Esophagus squamous epithelium (tissue), 5 donors: Measurements from ENCODE around the gene ASCC2. TPM values are rescaled to one million over a fixed set of nuclear protein-coding genes. Genes with fewer than 3 reads are reported as not detected.

ENCODE experiments used
- DNase-seq: peaks from one replicate; lab custom pipeline; 2025; lab: John Stamatoyannopoulos, UW
- H3K27ac ChIP-seq, 4 donors: fragments of 200-600 bp; sonication (generic); one replicate each; pipeline ENCODE4 v1.5.1; 2016 to 2019; ENCODE audit warnings: mild to moderate bottlenecking in 1 of 4
- H3K27me3 ChIP-seq, 4 donors: fragments of 200-600 bp; sonication (generic); 1 replicate in 3 of 4; 2 replicates in 1 of 4; pipeline versions ENCODE4 v1.5.1 to v1.6.0; 2017 to 2021; ENCODE audit warnings: antibody characterized with exemption in 1 of 4
- H3K36me3 ChIP-seq, 3 donors: fragments of 200-600 bp; sonication (generic); one replicate each; pipeline ENCODE4 v1.5.1; 2016 to 2019
- H3K4me1 ChIP-seq, 3 donors: fragments of 200-600 bp; sonication (generic); one replicate each; pipeline ENCODE4 v1.5.1; 2017 to 2019
- H3K4me3 ChIP-seq, 4 donors: fragments of 200-600 bp; sonication (generic); 1 replicate in 3 of 4; 2 replicates in 1 of 4; pipeline ENCODE4 v1.5.1; 2016 to 2019; ENCODE audit warnings: mild to moderate bottlenecking in 2 of 4, moderate library complexity in 1 of 4
- H3K9me3 ChIP-seq, 3 donors: fragments of 200-600 bp; sonication (generic); one replicate each; pipeline ENCODE4 v1.5.1; 2016 to 2019
- POLR2A ChIP-seq, 4 donors: fragments of 450-650 bp; IDR thresholded peaks; one replicate each; pipeline ENCODE4 v1.6.1; 2017; ENCODE audit warnings: antibody characterized with exemption in 4 of 4, mild to moderate bottlenecking in 4 of 4, moderate library complexity in 3 of 4
- WGBS, 2 donors: methylation state at CpG; one replicate each; pipeline ENCODE4 v1.1.5; 2018; 5-methylcytosine and 5-hydroxymethylcytosine counted together
- intact Hi-C: fragments of 100-400 bp; cut with DNase I; formaldehyde crosslinking; loops from one replicate; pipeline ENCODE4 v1.15.0; 2022
- total RNA-seq, 4 donors: library from RNA; depleted of rRNA; stranded (reverse); fragments of >200 nt; gene quantifications; one replicate each; pipeline ENCODE4 v1.1.0, GENCODE V29; 2016
- TF ChIP-seq, protein P1 (sequence below), 6 experiments: fragments of 450-650 bp in 4 of 6; fragments of 200-600 bp in 2 of 6; sonication (generic) in 2 of 6; IDR thresholded peaks; one replicate each; pipeline ENCODE4 v1.5.1; 2016 to 2019; ENCODE audit warnings: antibody characterized with exemption in 6 of 6, mild to moderate bottlenecking in 4 of 6, moderate library complexity in 4 of 6
- donor health status: DM: yes; HTN: yes; CAD: no.

ASCC2 gene
- total RNA-seq, 4 donors from 2014 or later, result 47.5 to 99.7 (median 57.8) TPM

DNA sequence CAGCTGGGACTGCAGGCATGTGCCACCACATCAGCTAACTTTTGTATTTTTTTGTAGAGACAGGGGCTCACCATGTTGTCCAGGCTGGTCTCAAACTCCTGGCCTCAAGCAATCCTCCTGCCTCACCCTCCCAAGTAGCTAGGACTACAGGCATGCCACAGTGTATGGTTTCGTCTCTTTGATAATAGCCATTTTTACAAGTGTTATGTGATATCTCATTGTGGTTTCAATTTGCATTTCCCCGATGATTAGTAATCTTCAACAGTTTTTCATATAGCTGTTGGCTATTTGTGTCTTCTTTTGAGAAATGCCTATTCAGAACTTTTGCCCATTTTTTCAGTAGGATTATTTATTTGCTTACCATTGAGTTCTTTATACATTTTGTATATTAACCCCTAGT, 35.9 kb upstream of the ASCC2 start:
- Histone ChIP-seq H3K27ac (no peak overlapping the region), H3K4me1 (peaks cover 0 to 9% (median 0%) of the 10 kb centered on the region in 3 donors), H3K27me3 (no peaks in the 10 kb centered on the region), H3K4me3 (no peak overlapping the region), H3K9me3 (no peaks in the 10 kb centered on the region), H3K36me3 (no peaks in the 10 kb centered on the region)
- 43 to 56% methylated on average over 2 of the region's 2 CpGs for WGBS, 2 donors
- TF ChIP-seq, protein P1, sequence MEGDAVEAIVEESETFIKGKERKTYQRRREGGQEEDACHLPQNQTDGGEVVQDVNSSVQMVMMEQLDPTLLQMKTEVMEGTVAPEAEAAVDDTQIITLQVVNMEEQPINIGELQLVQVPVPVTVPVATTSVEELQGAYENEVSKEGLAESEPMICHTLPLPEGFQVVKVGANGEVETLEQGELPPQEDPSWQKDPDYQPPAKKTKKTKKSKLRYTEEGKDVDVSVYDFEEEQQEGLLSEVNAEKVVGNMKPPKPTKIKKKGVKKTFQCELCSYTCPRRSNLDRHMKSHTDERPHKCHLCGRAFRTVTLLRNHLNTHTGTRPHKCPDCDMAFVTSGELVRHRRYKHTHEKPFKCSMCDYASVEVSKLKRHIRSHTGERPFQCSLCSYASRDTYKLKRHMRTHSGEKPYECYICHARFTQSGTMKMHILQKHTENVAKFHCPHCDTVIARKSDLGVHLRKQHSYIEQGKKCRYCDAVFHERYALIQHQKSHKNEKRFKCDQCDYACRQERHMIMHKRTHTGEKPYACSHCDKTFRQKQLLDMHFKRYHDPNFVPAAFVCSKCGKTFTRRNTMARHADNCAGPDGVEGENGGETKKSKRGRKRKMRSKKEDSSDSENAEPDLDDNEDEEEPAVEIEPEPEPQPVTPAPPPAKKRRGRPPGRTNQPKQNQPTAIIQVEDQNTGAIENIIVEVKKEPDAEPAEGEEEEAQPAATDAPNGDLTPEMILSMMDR (IDR thresholded peaks at IDR 0.05), result no peak
- TF ChIP-seq POLR2A (IDR thresholded peaks at IDR 0.05), result no peak
- intact Hi-C loops, result no loop called here
- DNase-seq, result no peak

DNA sequence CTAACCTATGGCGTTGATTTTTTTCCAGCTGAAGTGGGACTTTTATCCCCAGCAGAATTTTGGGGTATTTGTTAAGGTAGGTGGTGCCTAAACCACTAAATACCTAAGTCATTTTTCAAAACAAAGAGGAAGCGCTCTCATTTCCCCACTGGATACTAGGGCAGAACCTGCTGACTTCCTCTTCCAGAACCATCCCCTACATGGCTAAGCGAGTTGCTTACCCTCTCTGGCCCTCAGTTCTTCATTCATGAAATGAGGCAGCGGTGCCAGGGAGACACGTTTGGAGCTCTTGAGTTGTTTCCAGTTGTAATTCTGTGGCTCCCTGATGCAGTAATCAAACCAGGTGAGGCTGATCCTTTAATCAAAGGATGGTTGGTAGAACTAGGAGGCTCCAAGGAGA, 34.9 kb upstream of the ASCC2 start:
- DNase-seq, result no peak
- intact Hi-C loops, result no loop called here
- Histone ChIP-seq H3K27me3 (no peaks in the 10 kb centered on the region), H3K36me3 (no peaks in the 10 kb centered on the region), H3K27ac (no peak overlapping the region), H3K4me1 (peaks cover 0 to 9% (median 0%) of the 10 kb centered on the region in 3 donors), H3K4me3 (no peak overlapping the region), H3K9me3 (no peaks in the 10 kb centered on the region)
- WGBS, 2 donors, result 62 to 70% methylated on average over 5 of the region's 5 CpGs
- TF ChIP-seq, protein P1 (IDR thresholded peaks at IDR 0.05), result no peak
- no peak for TF ChIP-seq POLR2A (IDR thresholded peaks at IDR 0.05)

DNA sequence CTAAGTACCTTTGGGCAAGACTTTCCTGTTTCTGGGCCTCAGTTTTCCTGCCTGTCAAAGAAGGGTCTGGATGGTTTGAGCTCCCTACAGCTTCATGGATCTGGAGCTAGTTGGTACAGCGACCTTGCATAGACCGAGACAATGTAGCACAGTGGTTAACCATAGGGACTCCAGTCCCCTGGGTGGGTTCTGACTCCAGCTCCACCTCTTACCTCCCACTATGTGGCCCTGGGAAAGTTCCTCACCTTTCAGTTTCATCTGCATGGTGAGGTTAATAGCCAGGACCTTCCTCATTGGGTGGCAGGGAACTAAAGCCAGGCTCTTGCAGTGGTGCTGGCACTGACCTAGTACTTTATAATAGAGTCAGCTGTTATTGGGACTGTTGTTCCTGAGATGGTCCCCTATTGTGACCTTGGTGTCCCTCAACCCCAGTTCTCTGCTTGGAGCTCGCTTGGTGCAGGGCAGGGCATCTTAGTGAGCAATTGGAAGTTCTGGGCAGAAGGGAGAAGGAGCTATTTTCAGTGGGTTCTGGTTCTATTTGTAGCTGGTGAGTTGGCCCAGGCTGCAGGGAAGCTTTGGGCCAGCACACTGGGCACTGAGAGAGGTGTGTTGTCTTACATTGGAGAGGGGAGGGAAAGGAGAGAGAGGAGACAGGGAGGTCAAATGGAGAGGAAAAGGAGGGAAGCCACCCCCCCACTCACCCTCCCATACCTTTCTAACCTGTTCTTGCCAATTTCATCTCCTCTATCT, 34.2 kb upstream of the ASCC2 start:
- intact Hi-C loops, result no loop called here
- WGBS, 2 donors, result 100% methylated on average over 2 of the region's 3 CpGs

DNA sequence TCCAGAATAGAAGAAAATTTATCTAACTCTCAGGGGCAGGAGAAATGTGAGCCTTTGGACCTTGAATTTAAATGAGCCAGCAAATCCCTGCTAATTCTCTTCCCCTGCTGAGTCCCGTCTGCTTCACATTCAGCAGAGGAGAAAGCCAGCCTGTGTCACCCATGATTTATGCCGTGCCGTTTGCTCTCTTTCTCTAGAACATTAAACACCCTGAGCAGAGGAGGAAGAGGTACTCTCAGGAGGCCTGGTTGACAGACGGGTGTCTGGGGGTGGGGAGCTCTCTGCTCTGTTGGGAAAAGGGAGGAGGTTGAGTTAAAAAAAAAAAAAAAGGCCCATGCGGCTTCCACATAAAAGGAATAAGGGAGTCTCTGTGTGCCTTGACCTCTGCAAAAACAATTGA, 33.6 kb upstream of the ASCC2 start:
- H3K9me3 ChIP-seq, result no peaks in the 10 kb centered on the region
- no peak overlapping the region for H3K4me3 ChIP-seq
- H3K27me3 ChIP-seq, result no peaks in the 10 kb centered on the region
- no peak overlapping the region for H3K27ac ChIP-seq
- no peak for DNase-seq
- no peak for TF ChIP-seq POLR2A (IDR thresholded peaks at IDR 0.05)
- TF ChIP-seq, protein P1 (IDR thresholded peaks at IDR 0.05), result no peak
- 52 to 58% methylated on average over 5 of the region's 5 CpGs for WGBS, 2 donors
- intact Hi-C loops, result no loop called here
- no peaks in the 10 kb centered on the region for H3K36me3 ChIP-seq
- H3K4me1 ChIP-seq, result peaks cover 0 to 9% (median 0%) of the 10 kb centered on the region in 3 donors

More for the DNA sequence above, 34.2 kb upstream of the ASCC2 start:
- no peak for TF ChIP-seq POLR2A (IDR thresholded peaks at IDR 0.05)
- TF ChIP-seq, protein P1 (IDR thresholded peaks at IDR 0.05), result no peak
- H3K4me1 ChIP-seq, result peaks cover 0 to 9% (median 0%) of the 10 kb centered on the region in 3 donors
- no peaks in the 10 kb centered on the region for H3K27me3 ChIP-seq
- DNase-seq, result no peak
- no peaks in the 10 kb centered on the region for H3K9me3 ChIP-seq
- H3K27ac ChIP-seq, result no peak overlapping the region
- no peak overlapping the region for H3K4me3 ChIP-seq
- H3K36me3 ChIP-seq, result no peaks in the 10 kb centered on the region

DNA sequence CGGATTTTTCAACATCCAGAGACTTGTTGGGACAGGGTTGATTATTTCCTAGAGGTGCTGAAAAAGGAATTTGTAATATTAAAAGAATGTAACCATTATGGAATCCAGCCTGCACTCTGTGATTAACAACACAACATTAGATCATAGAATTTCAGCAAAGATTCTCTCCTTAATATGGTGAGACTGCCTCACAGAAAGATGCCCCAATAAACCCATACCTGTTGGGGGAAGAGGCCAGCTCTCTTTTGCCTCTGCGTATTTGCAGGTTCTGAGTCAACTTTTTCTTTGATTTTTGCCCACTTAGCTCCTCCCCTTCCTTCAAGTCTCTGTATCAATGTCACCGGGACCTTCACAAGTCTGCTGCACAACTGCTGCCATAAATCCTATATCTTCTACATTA, 32.5 kb upstream of the ASCC2 start:
- H3K4me3 ChIP-seq, result no peak overlapping the region
- TF ChIP-seq, protein P1 (IDR thresholded peaks at IDR 0.05), result no peak
- TF ChIP-seq POLR2A (IDR thresholded peaks at IDR 0.05), result no peak
- no peak for DNase-seq

More for the DNA sequence above, 32.5 kb upstream of the ASCC2 start:
- peaks cover 0 to 9% (median 0%) of the 10 kb centered on the region in 3 donors for H3K4me1 ChIP-seq
- H3K27ac ChIP-seq, result no peak overlapping the region
- H3K27me3 ChIP-seq, result no peaks in the 10 kb centered on the region
- WGBS, 2 donors, result 33 to 64% methylated on average over 2 to 3 of the region's 3 CpGs
- intact Hi-C loops, result no loop called here
- H3K36me3 ChIP-seq, result no peaks in the 10 kb centered on the region
- no peaks in the 10 kb centered on the region for H3K9me3 ChIP-seq
